Stimulated activated CD4-positive, alpha-beta T cell treated with anti-CD3 and anti-CD28 coated beads, Interleukin-12 subunit alpha, Interleukin-12 subunit beta, amount 100 ng/mL, for 48 hours (primary cell): ENCODE results near the gene DYSF.

Experiments used
- DNase-seq, 3 donors: peaks; one replicate each; pipeline ENCODE4 v3.0.0-alpha.2; 2020; ENCODE audit warnings: low read depth in 2 of 3, low spot score in 1 of 3

Gene DYSF

GRCh38 chr2:71719520-71720282 lies 266.3 kb downstream of the DYSF start:
- no peak for DNase-seq

GRCh38 chr2:71720283-71720560 lies 266.9 kb downstream of the DYSF start:
- DNase-seq: no peak

DNA sequence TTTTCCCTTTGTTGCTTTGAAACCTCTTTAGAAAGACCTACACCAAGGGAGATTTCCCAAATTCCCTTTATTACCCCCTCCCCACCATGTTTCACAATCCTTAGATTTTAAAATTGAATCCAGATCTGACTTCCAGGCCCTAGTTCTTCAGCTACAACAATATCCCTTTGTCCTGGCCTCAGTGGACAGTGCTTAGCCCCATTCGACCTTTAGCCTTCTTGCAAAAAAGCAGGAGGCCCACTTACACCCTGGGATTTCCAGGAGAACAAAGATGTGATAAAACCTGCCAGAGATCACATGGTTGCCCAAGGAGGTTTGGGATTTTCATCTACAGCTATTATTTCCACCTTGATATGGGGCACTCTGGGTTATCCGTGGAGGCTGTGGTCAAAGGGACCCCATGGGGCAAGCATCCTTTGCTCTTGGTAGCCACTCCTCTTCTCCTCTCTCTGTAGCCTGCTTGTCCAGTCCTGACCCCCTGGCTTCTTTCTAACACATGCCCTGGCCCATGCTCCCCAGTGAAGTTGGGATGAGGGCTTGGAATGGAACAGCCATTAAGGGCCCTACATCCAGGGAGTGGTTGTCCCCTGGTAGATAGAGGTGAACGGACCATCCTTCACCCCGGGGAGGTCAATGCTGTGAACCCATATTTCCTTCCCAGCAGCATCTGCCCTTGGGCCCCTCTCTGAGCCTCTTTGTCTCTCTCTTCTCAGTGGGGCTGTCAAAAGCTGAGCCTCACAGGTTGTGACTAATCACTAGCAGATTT lies 267.4 kb downstream of the DYSF start:
- DNase-seq: no peak

- DNase-seq: no peak
These were observed 268.0 kb downstream of the DYSF start for GRCh38 chr2:71721362-71721665.

- no peak for DNase-seq
These were observed 268.3 kb downstream of the DYSF start for GRCh38 chr2:71721669-71722068.

DNA sequence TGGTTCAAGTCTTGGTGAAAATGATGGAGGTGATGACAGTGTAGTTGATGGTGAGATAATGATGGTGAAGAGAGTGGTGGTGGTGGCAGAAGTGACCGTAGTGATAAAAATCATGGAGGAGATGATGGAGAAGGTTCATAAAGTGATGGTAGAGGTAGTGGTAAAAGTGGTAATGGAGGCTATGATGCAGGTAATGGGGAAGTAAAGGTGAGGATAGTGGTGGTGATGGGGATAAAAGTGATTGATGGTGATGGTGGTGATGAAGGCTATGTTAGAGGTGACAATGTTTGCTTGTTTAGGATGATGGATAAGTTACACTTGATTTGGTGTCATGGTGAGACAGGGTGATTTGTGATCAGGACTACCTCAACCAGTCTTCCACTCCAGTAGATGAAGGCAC lies 268.9 kb downstream of the DYSF start:
- DNase-seq: no peak

DNA sequence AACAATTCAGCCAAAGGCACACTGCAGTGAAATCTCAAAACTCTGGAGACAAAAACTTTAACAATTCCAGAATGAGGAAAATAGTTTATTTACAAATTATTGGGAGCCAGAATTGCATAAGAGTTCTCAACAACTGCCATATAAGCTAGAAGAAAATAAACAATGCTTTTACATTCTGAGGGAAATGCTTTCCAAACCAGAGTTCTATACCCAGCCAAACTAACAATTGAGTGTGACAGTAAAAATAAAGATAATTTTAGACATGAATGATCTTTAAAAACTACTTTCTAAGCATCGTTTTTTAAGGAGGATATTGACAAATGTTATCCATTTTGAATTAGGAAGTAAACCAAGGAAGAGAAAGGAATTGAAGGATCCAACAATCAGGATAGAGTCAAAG lies 271.4 kb downstream of the DYSF start:
- no peak for DNase-seq

DNA sequence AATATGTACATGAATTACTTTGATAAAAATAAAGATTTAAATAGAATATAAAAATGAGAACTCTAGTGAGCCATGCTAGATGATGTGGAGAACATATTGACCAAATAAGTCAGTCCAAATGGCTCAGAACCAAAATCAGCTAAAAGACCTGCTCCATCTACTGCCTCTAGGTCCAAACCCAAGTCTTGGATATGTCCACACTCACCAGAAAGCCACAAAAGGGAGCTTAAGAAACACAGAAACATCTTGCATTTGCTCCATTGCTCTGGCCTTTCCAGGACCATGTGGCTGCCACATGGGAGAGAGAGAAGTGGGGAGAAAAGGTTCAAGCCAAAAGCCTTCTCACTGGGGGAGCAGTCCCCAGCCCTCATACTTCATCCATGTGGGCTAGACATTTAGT lies 272.5 kb downstream of the DYSF start:
- DNase-seq: no peak

GRCh38 chr2:71727562-71727961 lies 274.2 kb downstream of the DYSF start:
- DNase-seq: no peak

DNA sequence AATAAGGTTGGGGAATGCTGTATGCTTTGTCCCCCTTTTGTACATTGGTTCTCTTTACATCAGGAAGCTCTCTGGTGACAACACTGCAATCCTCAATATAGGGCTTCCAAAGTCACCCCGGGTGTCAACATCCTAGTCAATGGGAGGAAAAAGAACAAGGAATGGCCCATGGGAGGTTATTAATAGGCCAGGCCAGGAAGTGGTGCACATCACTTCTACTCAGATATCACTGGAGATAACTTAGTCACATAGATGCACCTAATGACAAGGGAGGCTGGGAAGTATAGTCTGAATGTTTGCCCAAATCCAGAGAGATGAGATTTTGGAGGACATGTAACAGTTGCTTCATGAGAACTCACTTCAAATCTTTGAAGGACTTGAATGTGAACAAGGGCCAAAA lies 274.7 kb downstream of the DYSF start:
- DNase-seq: no peak

DNA sequence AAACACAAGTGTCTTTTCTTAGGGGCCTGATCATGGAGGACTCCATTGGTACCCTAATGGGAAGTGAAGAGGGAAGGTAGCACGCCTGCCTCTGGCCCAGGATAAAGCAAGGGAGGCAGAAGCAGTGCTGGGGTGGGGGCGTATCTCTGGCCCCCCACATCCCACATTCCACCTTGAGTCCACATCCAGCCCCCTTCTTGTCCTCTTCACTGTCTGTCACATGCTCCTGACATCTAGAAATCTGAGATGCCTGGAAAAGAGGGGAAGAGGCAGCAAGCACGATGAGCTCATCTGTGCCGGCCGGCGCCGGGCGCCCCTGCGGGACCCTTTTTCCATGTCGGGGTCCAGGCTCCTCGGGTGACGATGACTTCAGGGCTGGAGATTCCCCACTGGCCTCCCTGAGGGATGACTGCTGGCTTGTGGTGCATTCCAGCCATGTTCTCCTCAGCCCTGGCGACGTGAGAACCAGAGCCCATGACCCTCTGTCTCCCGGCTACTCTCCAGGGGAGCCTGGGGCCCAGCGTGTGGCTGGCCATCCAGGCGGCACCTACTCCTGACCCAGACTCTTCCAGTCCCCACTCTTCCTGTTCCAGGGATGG lies 277.5 kb downstream of the DYSF start:
- no peak for DNase-seq

- DNase-seq: no peak
These were observed 281.3 kb downstream of the DYSF start for GRCh38 chr2:71734620-71735019.

DNA sequence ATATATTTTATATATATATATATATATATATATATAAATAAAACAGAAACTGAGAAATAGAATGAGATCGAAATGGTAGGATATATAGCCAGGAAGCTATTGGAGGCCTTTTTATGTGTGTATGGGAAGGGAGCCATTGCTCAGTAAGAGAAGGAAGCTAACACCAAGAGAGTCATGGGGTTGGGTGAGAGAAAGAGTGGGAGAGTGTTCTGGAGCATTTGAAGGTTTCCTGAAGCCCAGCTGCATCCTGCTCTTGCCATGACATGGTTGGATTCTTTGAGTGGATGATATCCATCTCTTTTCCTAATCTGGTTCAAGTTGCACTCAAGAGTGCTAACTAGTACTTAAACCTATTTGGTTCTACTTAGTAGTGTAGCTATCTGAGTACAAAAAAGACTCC lies 282.3 kb downstream of the DYSF start:
- DNase-seq: no peak
